Measurements from ENCODE around the gene KCTD16. TPM values are rescaled to one million over a fixed set of nuclear protein-coding genes. Genes with fewer than 3 reads are reported as not detected.

Gene KCTD16
- total and polyA plus RNA-seq, 12 donors = 0.02 to 0.42 (median 0.10) TPM; not detected in 2

GRCh38 chr5:144463481-144464223 is 293.0 kb downstream of the KCTD16 start:
- Histone ChIP-seq H3K4me3 (no peak overlapping the region), H3K4me1 (no peaks in the 10 kb centered on the region), H3K27me3 (peaks cover 0 to 4% (median 0%) of the 10 kb centered on the region in 7 donors), H3K27ac (no peak overlapping the region), H3K9me3 (no peaks in the 10 kb centered on the region), H3K36me3 (no peaks in the 10 kb centered on the region)
- 44 to 48% methylated on average over 3 of the region's 3 CpGs for whole genome bisulfite sequencing, 2 donors
- no peak for DNase-seq
- no peak for ATAC-seq
- TF ChIP-seq, protein P1, sequence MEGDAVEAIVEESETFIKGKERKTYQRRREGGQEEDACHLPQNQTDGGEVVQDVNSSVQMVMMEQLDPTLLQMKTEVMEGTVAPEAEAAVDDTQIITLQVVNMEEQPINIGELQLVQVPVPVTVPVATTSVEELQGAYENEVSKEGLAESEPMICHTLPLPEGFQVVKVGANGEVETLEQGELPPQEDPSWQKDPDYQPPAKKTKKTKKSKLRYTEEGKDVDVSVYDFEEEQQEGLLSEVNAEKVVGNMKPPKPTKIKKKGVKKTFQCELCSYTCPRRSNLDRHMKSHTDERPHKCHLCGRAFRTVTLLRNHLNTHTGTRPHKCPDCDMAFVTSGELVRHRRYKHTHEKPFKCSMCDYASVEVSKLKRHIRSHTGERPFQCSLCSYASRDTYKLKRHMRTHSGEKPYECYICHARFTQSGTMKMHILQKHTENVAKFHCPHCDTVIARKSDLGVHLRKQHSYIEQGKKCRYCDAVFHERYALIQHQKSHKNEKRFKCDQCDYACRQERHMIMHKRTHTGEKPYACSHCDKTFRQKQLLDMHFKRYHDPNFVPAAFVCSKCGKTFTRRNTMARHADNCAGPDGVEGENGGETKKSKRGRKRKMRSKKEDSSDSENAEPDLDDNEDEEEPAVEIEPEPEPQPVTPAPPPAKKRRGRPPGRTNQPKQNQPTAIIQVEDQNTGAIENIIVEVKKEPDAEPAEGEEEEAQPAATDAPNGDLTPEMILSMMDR (IDR thresholded peaks at IDR 0.05) = no peak
- intact Hi-C loops (cut with DNase I) = no loop called here

GRCh38 chr5:144464306-144464705 is 293.6 kb downstream of the KCTD16 start:
- TF ChIP-seq, protein P1 (IDR thresholded peaks at IDR 0.05) = no peak
- intact Hi-C loops (cut with DNase I) = no loop called here
- H3K27ac ChIP-seq = no peak overlapping the region
- H3K4me3 ChIP-seq = no peak overlapping the region
- DNase-seq (no peak), ATAC-seq (no peak)
- WGBS, 2 donors = 67 to 69% methylated on average over 1 of the region's 1 CpG
- no peaks in the 10 kb centered on the region for H3K4me1 ChIP-seq
- H3K27me3 ChIP-seq = peaks cover 0 to 4% (median 0%) of the 10 kb centered on the region in 7 donors
- no peaks in the 10 kb centered on the region for H3K36me3 ChIP-seq
- no peaks in the 10 kb centered on the region for H3K9me3 ChIP-seq

DNA sequence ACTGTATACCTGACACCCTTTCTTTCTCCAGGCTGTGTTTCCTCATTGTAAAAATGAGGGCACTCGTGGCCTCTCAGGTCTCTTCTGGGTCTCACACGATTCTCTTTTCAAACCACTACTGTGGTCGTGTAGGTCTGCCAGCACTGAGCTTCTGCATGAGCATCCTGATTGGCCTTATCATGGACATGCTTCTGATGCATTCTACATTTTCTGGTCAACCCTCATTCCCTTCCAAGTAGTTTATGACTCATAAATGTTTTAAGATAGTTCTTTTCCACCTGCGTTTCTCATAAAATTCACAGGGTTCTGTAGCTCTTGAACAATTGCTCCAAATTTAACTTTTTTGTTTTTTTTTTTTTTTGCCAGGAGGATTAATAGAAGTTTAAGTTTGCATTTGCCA is 294.8 kb downstream of the KCTD16 start:
- 78 to 79% methylated on average over 4 of the region's 4 CpGs for WGBS, 2 donors

GRCh38 chr5:144467792-144468191 is 297.1 kb downstream of the KCTD16 start:
- intact Hi-C loops (cut with DNase I) = no loop called here
- peak in 1 of 2 donors; percentile 5 for DNase-seq

More for the DNA sequence above, 294.8 kb downstream of the KCTD16 start:
- DNase-seq (no peak), ATAC-seq (no peak)
- Histone ChIP-seq H3K27ac (no peak overlapping the region), H3K4me3 (no peak overlapping the region), H3K9me3 (no peaks in the 10 kb centered on the region), H3K4me1 (no peaks in the 10 kb centered on the region), H3K27me3 (peaks cover 0 to 4% (median 0%) of the 10 kb centered on the region in 7 donors), H3K36me3 (no peaks in the 10 kb centered on the region)
- TF ChIP-seq, protein P1 (IDR thresholded peaks at IDR 0.05) = no peak
- intact Hi-C loops (cut with DNase I) = no loop called here

More at GRCh38 chr5:144467792-144468191, 297.1 kb downstream of the KCTD16 start:
- WGBS, 2 donors = 31 to 38% methylated on average over 2 of the region's 2 CpGs
- TF ChIP-seq, protein P1 (IDR thresholded peaks at IDR 0.05) = peak in 7 of 9 donors; percentile 28 to 52 (median 40)
- no peak overlapping the region for H3K4me3 ChIP-seq
- peaks cover 0 to 4% (median 0%) of the 10 kb centered on the region in 7 donors for H3K27me3 ChIP-seq
- peak in 3 of 8 donors; percentile 31 to 55 (median 49) for ATAC-seq
- no peaks in the 10 kb centered on the region for H3K9me3 ChIP-seq
- H3K36me3 ChIP-seq = no peaks in the 10 kb centered on the region
- no peaks in the 10 kb centered on the region for H3K4me1 ChIP-seq
- H3K27ac ChIP-seq = no peak overlapping the region

Measured in heart right ventricle (tissue), 16 donors.